ENCODE results near the gene ITPKB. TPM values are rescaled to one million over a fixed set of nuclear protein-coding genes. Genes with fewer than 3 reads are reported as not detected.

The ITPKB gene
- total and polyA plus RNA-seq, 2 of the 13 experiments (the other 11 are each of a cell fraction or from before 2014, with no cell fraction given) = not detected

- DNase-seq (ENCODE audit: low spot score) = no peak
- no peak overlapping the region for H3K9ac ChIP-seq (ENCODE audit: insufficient read depth, low read depth, low read length)
- ATAC-seq = no peak
- no peak overlapping the region for H3K4me3 ChIP-seq (replicated peaks in 1 of 3; ENCODE audit: insufficient read depth in 1 of 3, low read depth in 2 of 3, low read length in 3 of 3)
- no peaks in the 10 kb centered on the region for H4K20me1 ChIP-seq (ENCODE audit: insufficient read depth, low read length)
- H3K36me3 ChIP-seq (replicated peaks in 1 of 2; ENCODE audit: control insufficient read depth in 1 of 2, insufficient read depth in 2 of 2, low read length in 2 of 2) = no peaks in the 10 kb centered on the region
- H3K27ac ChIP-seq (ENCODE audit: extremely low read length, insufficient read depth, low read length) = no peak overlapping the region
- peaks cover 2 to 37% of the 10 kb centered on the region in 2 experiments; a peak in 4 of 5 replicates for H3K27me3 ChIP-seq (ENCODE audit: control insufficient read depth in 1 of 2, insufficient read depth in 2 of 2, low read length in 2 of 2)
- no TSS peak for BruUV-seq (replicated peaks)
- H3K79me2 ChIP-seq (ENCODE audit: insufficient read depth, low read length) = no peaks in the 10 kb centered on the region
- in situ Hi-C loops (cut with HindIII; ENCODE audit: extremely low pct_ligation_motif_present, low pct_unique_long_range_greater_than_20kb) = no loop called here
- no peak for FAIRE-seq
- no peaks in the 10 kb centered on the region for H3K4me1 ChIP-seq (ENCODE audit: insufficient read depth, low read length)
- 0% methylated on average over 7 of the region's 7 CpGs for WGBS (ENCODE audit: low lambda C conversion rate)
- H2AFZ ChIP-seq (ENCODE audit: low read length) = no peak overlapping the region
- ChIA-PET POLR2A (no interaction called here), CTCF (ENCODE audit: low intra/inter-chr PET ratio, low total read pairs) (no interaction called here)
- no peaks in the 10 kb centered on the region for H3K9me3 ChIP-seq (ENCODE audit: low read length)
- intact Hi-C loops (cut with micrococcal nuclease; ENCODE audit: unreplicated experiment) = no loop called here
- H3K4me2 ChIP-seq (ENCODE audit: low read depth, low read length) = no peak overlapping the region
- no peak for TF ChIP-seq SIX4 (CRISPR knock-in tag; IDR thresholded peaks at IDR 0.05)
- TF ChIP-seq ZNF280B (CRISPR knock-in tag; IDR thresholded peaks at IDR 0.05; ENCODE audit: borderline replicate concordance) = no peak
- TF ChIP-seq ATF7-NPFF (CRISPR knock-in tag; IDR thresholded peaks at IDR 0.05; ENCODE audit: low read depth) = no peak
- no peak for TF ChIP-seq MAFK (conservative IDR thresholded peaks at IDR 0.05 in 1 of 2, IDR thresholded peaks at IDR 0.05 in 1 of 2; ENCODE audit: low read length in 2 of 2)
- TF ChIP-seq BATF2 (CRISPR knock-in tag; IDR thresholded peaks at IDR 0.05) = no peak
- TF ChIP-seq SIN3A (IDR thresholded peaks at IDR 0.05; ENCODE audit: borderline replicate concordance, low read depth, low read length) = no peak
- TF ChIP-seq NCOA1 (CRISPR knock-in tag; IDR thresholded peaks at IDR 0.05) = no peak
- no peak for TF ChIP-seq ZNF740 (CRISPR knock-in tag; IDR thresholded peaks at IDR 0.05)
- TF ChIP-seq ZNF790 (CRISPR knock-in tag; IDR thresholded peaks at IDR 0.05; ENCODE audit: borderline replicate concordance) = no peak
- no peak for TF ChIP-seq XBP1 (CRISPR knock-in tag; IDR thresholded peaks at IDR 0.05)
- no peak for TF ChIP-seq JDP2 (CRISPR knock-in tag; IDR thresholded peaks at IDR 0.05; ENCODE audit: borderline replicate concordance)
- no peak for TF ChIP-seq ZNF318 (CRISPR knock-in tag; IDR thresholded peaks at IDR 0.05)
- no peak for TF ChIP-seq ZBTB7B (CRISPR knock-in tag; IDR thresholded peaks at IDR 0.05)
Measured at GRCh38 chr1:226781937-226782609, 43.0 kb upstream of the ITPKB start.
